Panc1 (cell line): Measurements from ENCODE around the gene PEX19. TPM values are rescaled to one million over a fixed set of nuclear protein-coding genes. Genes with fewer than 3 reads are reported as not detected.
A peak's percentile ranks its signal among the peaks of the same experiment; 100 is the strongest.

Source experiments
- ATAC-seq: fragments of 200-7000 bp; cut with Tn5 transposase; 2 replicates; pipeline ENCODE4 v1.9.1; 2020; ENCODE audit warnings: mild to moderate bottlenecking, moderate library complexity
- BruUV-seq: library from RNA; stranded (reverse); fragments of 400-500 nt; replicated peaks from 2 replicates; lab custom pipeline; 2021; lab: Mats Ljungman, UMichigan
- CTCF ChIA-PET: fragments of 300-600 bp; sonication (Branson Sonifier 250); formaldehyde crosslinking; loops from one replicate; lab custom pipeline; 2022; ENCODE audit warnings: antibody characterized with exemption; lab: Charles Lee
- POLR2A ChIA-PET: fragments of 300-600 bp; sonication (Branson Sonifier 250); formaldehyde crosslinking; loops from one replicate; lab custom pipeline; 2022; ENCODE audit warnings: antibody characterized with exemption; lab: Charles Lee
- DNase-seq: peaks from one replicate; pipeline ENCODE4 v3.0.0-alpha.2; 2010; ENCODE audit warnings: low read depth, low spot score
- H3K27ac ChIP-seq: 2 replicates; pipeline ENCODE4 v1.5.1; 2011; ENCODE audit warnings: mild to moderate bottlenecking, low read length, inconsistent platforms
- H3K27me3 ChIP-seq: fragments of 200-500 bp; sonication (Bioruptor generic); 2 replicates; pipeline ENCODE4 v1.6.0; 2014; ENCODE audit warnings: low read length, inconsistent platforms; ENCODE audit not compliant: control insufficient read depth, insufficient read depth
- H3K36me3 ChIP-seq: fragments of 200-500 bp; sonication (Bioruptor generic); 2 replicates; pipeline ENCODE4 v1.5.1; 2014; ENCODE audit warnings: inconsistent platforms, mild to moderate bottlenecking, low read length, moderate library complexity; ENCODE audit not compliant: control insufficient read depth, insufficient read depth
- H3K4me1 ChIP-seq: 2 replicates; pipeline ENCODE4 v1.5.1; 2011; ENCODE audit warnings: inconsistent platforms, mild to moderate bottlenecking, low read length, moderate library complexity; ENCODE audit not compliant: control insufficient read depth, insufficient read depth
- H3K4me3 ChIP-seq, 2 experiments: 2 replicates each; pipeline ENCODE4 v1.5.1; 2011 to 2012; ENCODE audit warnings: low read depth in 2 of 2, low read length in 2 of 2, mild to moderate bottlenecking in 2 of 2, inconsistent platforms in 1 of 2, moderate library complexity in 1 of 2
- H3K9me3 ChIP-seq: fragments of 200-500 bp; sonication (Bioruptor generic); 2 replicates; pipeline ENCODE4 v1.5.1; 2014; ENCODE audit warnings: low read depth, mild to moderate bottlenecking, inconsistent platforms, low read length, moderate library complexity; ENCODE audit not compliant: control insufficient read depth, insufficient read depth
- CTCF ChIP-seq: fragments of 450-650 bp; IDR thresholded peaks from 2 replicates; pipeline ENCODE4 v1.5.1; 2017; ENCODE audit warnings: mild to moderate bottlenecking
- POLR2AphosphoS5 ChIP-seq: IDR thresholded peaks from 2 replicates; pipeline ENCODE4 v1.6.1; 2012; ENCODE audit warnings: mild to moderate bottlenecking, low read depth, low read length, moderate library complexity
- REST ChIP-seq, 2 experiments: IDR thresholded peaks; 2 replicates each; pipeline ENCODE4 v1.6.1; 2011 to 2012; ENCODE audit warnings: low read depth in 2 of 2, control low read depth in 1 of 2, low read length in 1 of 2, mild to moderate bottlenecking in 1 of 2, moderate library complexity in 1 of 2; ENCODE audit not compliant: insufficient read depth in 1 of 2
- SIN3A ChIP-seq: IDR thresholded peaks from 2 replicates; pipeline ENCODE4 v1.6.1; 2012; ENCODE audit warnings: low read depth, mild to moderate bottlenecking, low read length, moderate library complexity, borderline replicate concordance; ENCODE audit not compliant: insufficient read depth
- TCF7L2 ChIP-seq: IDR thresholded peaks from 2 replicates; pipeline ENCODE4 v1.6.1; 2011; ENCODE audit warnings: mild to moderate bottlenecking, low read depth, low read length, inconsistent platforms
- in situ Hi-C: cut with HindIII; loops from 2 replicates; pipeline ENCODE4 v1.10.0; 2016; ENCODE audit warnings: low sequenced_read_pairs, low pct_unique_long_range_greater_than_20kb
- intact Hi-C: fragments of 100-400 bp; cut with micrococcal nuclease; formaldehyde crosslinking; loops from one replicate; pipeline ENCODE4 v1.10.0; 2022; ENCODE audit not compliant: unreplicated experiment
- total RNA-seq: library from RNA; stranded (reverse); gene quantifications from one replicate; pipeline ENCODE4 v1.2.1, GENCODE V29; 2021; ENCODE audit not compliant: unreplicated experiment

The PEX19 gene
- total RNA-seq, 1 experiment from 2014 or later = 55.1 TPM

DNA sequence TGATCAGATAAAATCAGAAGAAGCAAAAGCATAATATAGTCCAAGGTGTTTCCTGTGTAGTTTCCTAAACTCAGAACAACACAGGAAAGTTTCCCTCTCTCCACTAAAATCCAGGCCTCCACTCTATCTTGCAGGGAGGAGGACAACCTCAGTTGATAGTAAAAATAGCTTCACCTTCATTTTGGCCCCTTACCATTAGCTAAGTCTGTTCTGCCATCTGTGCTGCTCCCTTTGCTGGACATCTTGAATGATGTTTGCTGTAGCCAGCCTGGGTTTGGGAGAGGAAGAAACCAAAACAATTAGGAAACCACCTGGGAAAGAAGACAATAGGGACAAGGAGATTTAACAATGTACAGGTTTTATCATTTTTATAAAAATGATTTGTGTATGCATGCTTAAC lies 41.2 kb downstream of the PEX19 start:
- POLR2A ChIA-PET = interaction anchor here (0.6 kb wide), 1 partner anchor 48 kb away, joined by 3 read pairs; no protein-coding TSS in a partner anchor

GRCh38 chr1:160239582-160240299 lies 45.2 kb downstream of the PEX19 start:
- Histone ChIP-seq H3K27ac (no peak overlapping the region), H3K36me3 (peaks cover 33% of the 10 kb centered on the region), H3K27me3 (no peaks in the 10 kb centered on the region), H3K4me1 (no peaks in the 10 kb centered on the region), H3K9me3 (no peaks in the 10 kb centered on the region), H3K4me3 (no peak overlapping the region)
- DNase-seq (no peak), ATAC-seq (no peak; the same call in 1 of the 2 replicates)
- BruUV-seq = TSS peak; percentile 28
- ChIA-PET POLR2A (no interaction called here), CTCF (interaction anchor here (1.1 to 1.4 kb wide), 2 partner anchors 12 to 46 kb away, joined by 3 to 5 read pairs; no protein-coding TSS in a partner anchor)
- no peak for TF ChIP-seq TCF7L2
- TF ChIP-seq POLR2AphosphoS5 = no peak
- no peak for TF ChIP-seq CTCF
- no peak for TF ChIP-seq REST (IDR thresholded peaks at IDR 0.05; ENCODE audit: insufficient read depth in 1 of 2, low read depth in 2 of 2, low read length in 1 of 2)
- no peak for TF ChIP-seq SIN3A
- in situ Hi-C loops = no loop called here
- intact Hi-C loops = no loop called here

More for the DNA sequence above, 41.2 kb downstream of the PEX19 start:
- Histone ChIP-seq H3K27ac (no peak overlapping the region), H3K36me3 (peaks cover 7% of the 10 kb centered on the region; the same call in 1 of the 2 replicates), H3K9me3 (no peaks in the 10 kb centered on the region), H3K4me3 (no peak overlapping the region), H3K4me1 (no peaks in the 10 kb centered on the region), H3K27me3 (no peaks in the 10 kb centered on the region)
- no peak for TF ChIP-seq TCF7L2
- TF ChIP-seq REST (IDR thresholded peaks at IDR 0.05; ENCODE audit: insufficient read depth in 1 of 2, low read depth in 2 of 2, low read length in 1 of 2) = no peak
- TF ChIP-seq SIN3A = no peak
- TF ChIP-seq CTCF = no peak
- TF ChIP-seq POLR2AphosphoS5 = no peak
- in situ Hi-C loops = no loop called here
- DNase-seq = no peak
- no TSS peak for BruUV-seq
- ATAC-seq = no peak
- CTCF ChIA-PET = no interaction called here
- intact Hi-C loops = no loop called here
